Esophagus squamous epithelium (tissue), 5 donors: ENCODE measurements around the gene TCEAL9. TPM values are rescaled to one million over a fixed set of nuclear protein-coding genes. Genes with fewer than 3 reads are reported as not detected.
"Not testable (repeated sequence)": the region's sequence is repeated elsewhere in the genome, so short reads cannot be mapped to it uniquely, and the experiment has no call there.

Source experiments
- DNase-seq: peaks from one replicate; lab custom pipeline; 2025; lab: John Stamatoyannopoulos, UW
- H3K27ac ChIP-seq, 4 donors: fragments of 200-600 bp; sonication (generic); one replicate each; pipeline ENCODE4 v1.5.1; 2016 to 2019; ENCODE audit warnings: mild to moderate bottlenecking in 1 of 4
- H3K27me3 ChIP-seq, 4 donors: fragments of 200-600 bp; sonication (generic); 1 replicate in 3 of 4; 2 replicates in 1 of 4; pipeline versions ENCODE4 v1.5.1 to v1.6.0; 2017 to 2021; ENCODE audit warnings: antibody characterized with exemption in 1 of 4
- H3K36me3 ChIP-seq, 3 donors: fragments of 200-600 bp; sonication (generic); one replicate each; pipeline ENCODE4 v1.5.1; 2016 to 2019
- H3K4me1 ChIP-seq, 3 donors: fragments of 200-600 bp; sonication (generic); one replicate each; pipeline ENCODE4 v1.5.1; 2017 to 2019
- H3K4me3 ChIP-seq, 4 donors: fragments of 200-600 bp; sonication (generic); 1 replicate in 3 of 4; 2 replicates in 1 of 4; pipeline ENCODE4 v1.5.1; 2016 to 2019; ENCODE audit warnings: mild to moderate bottlenecking in 2 of 4, moderate library complexity in 1 of 4
- H3K9me3 ChIP-seq, 3 donors: fragments of 200-600 bp; sonication (generic); one replicate each; pipeline ENCODE4 v1.5.1; 2016 to 2019
- POLR2A ChIP-seq, 4 donors: fragments of 450-650 bp; IDR thresholded peaks; one replicate each; pipeline ENCODE4 v1.6.1; 2017; ENCODE audit warnings: antibody characterized with exemption in 4 of 4, mild to moderate bottlenecking in 4 of 4, moderate library complexity in 3 of 4
- whole genome bisulfite sequencing, 2 donors: methylation state at CpG; one replicate each; pipeline ENCODE4 v1.1.5; 2018; 5-methylcytosine and 5-hydroxymethylcytosine counted together
- intact Hi-C: fragments of 100-400 bp; cut with DNase I; formaldehyde crosslinking; loops from one replicate; pipeline ENCODE4 v1.15.0; 2022
- total RNA-seq, 4 donors: library from RNA; depleted of rRNA; stranded (reverse); fragments of >200 nt; gene quantifications; one replicate each; pipeline ENCODE4 v1.1.0, GENCODE V29; 2016
- TF ChIP-seq, protein P1 (sequence below), 6 experiments: fragments of 450-650 bp in 4 of 6; fragments of 200-600 bp in 2 of 6; sonication (generic) in 2 of 6; IDR thresholded peaks; one replicate each; pipeline ENCODE4 v1.5.1; 2016 to 2019; ENCODE audit warnings: antibody characterized with exemption in 6 of 6, mild to moderate bottlenecking in 4 of 6, moderate library complexity in 4 of 6
- donor health status: DM: yes; HTN: yes; CAD: no.

The TCEAL9 gene
- total RNA-seq, 4 donors from 2014 or later: 23.0 to 65.5 (median 35.7) TPM

DNA sequence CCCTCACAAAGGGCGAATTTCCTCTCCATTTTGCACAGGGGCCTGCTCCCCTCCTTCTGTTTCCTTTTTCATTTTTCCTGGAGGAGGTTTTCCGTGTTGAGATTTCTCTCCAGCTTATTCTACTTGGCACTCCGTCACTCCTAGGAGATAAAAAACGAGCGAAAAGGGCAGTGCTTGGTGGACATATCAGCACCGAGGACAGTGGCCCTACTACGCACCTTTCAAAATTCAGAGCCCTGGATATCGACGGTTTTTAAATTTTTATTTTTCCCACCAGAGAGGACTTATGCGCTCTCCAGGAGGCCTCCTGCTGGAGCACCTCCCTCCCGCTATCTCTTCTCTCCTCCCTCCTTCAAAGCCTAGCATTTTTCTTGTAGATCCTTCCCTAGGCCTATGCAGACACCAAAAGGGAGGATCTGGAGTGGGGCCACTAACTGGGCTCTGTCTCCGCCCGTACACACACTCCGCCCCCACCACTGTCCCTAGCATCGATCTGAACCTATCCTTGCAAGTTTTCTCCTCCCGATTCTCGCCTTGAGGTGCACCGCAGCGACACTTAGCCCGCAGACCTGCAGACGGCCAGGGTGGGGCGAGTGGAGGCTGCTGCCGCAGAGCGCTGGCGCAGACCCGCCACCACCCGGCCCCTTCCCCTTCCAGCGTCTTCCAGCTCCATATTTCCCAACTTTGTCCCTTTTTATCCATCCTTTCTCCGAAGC is 8.5 kb upstream of the TCEAL9 start:
- Histone ChIP-seq H3K36me3 (no peaks in the 10 kb centered on the region), H3K4me3 (no peak overlapping the region), H3K4me1 (no peaks in the 10 kb centered on the region), H3K27me3 (peaks cover 0 to 7% (median 0%) of the 10 kb centered on the region in 4 donors), H3K27ac (no peak overlapping the region), H3K9me3 (no peaks in the 10 kb centered on the region)
- no peak for DNase-seq
- intact Hi-C loops: no loop called here
- TF ChIP-seq, protein P1, sequence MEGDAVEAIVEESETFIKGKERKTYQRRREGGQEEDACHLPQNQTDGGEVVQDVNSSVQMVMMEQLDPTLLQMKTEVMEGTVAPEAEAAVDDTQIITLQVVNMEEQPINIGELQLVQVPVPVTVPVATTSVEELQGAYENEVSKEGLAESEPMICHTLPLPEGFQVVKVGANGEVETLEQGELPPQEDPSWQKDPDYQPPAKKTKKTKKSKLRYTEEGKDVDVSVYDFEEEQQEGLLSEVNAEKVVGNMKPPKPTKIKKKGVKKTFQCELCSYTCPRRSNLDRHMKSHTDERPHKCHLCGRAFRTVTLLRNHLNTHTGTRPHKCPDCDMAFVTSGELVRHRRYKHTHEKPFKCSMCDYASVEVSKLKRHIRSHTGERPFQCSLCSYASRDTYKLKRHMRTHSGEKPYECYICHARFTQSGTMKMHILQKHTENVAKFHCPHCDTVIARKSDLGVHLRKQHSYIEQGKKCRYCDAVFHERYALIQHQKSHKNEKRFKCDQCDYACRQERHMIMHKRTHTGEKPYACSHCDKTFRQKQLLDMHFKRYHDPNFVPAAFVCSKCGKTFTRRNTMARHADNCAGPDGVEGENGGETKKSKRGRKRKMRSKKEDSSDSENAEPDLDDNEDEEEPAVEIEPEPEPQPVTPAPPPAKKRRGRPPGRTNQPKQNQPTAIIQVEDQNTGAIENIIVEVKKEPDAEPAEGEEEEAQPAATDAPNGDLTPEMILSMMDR (IDR thresholded peaks at IDR 0.05): no peak
- no peak for TF ChIP-seq POLR2A (IDR thresholded peaks at IDR 0.05)
- 66 to 67% methylated on average over 24 to 29 of the region's 29 CpGs for WGBS, 2 donors

DNA sequence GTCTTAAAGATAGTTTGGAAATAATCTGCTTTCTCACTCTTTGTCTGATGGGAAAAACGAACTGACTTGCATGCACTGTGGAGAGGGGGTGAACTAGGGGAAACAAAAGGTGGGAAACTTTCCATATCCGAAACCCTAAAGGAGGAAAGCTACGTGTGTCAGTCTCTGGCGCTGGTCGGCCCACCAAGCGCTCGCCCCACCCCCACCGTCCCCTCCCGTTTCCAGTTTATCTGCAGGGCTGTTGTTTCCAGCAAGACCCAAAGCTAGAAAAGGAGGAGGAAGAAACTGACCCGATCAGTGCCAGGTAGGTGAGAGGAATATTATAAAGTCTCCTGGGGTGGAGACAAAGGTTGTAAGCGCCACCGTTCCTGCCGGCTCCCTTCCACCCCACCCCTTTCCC is 552 bp downstream of the TCEAL9 start:
- no peaks in the 10 kb centered on the region for H3K9me3 ChIP-seq
- no peak for DNase-seq
- intact Hi-C loops: no loop called here
- H3K4me1 ChIP-seq: peaks cover 0 to 14% (median 0%) of the 10 kb centered on the region in 3 donors
- no peaks in the 10 kb centered on the region for H3K36me3 ChIP-seq
- H3K4me3 ChIP-seq: peak overlapping the region; percentile 59 to 71 (median 62)
- TF ChIP-seq POLR2A (IDR thresholded peaks at IDR 0.05): no peak
- TF ChIP-seq, protein P1 (IDR thresholded peaks at IDR 0.05): no peak
- WGBS, 2 donors: 0 to 27% methylated on average over 13 of the region's 13 CpGs
- H3K27ac ChIP-seq: peak overlapping the region; percentile 81 to 91 (median 90)
- H3K27me3 ChIP-seq: no peaks in the 10 kb centered on the region

DNA sequence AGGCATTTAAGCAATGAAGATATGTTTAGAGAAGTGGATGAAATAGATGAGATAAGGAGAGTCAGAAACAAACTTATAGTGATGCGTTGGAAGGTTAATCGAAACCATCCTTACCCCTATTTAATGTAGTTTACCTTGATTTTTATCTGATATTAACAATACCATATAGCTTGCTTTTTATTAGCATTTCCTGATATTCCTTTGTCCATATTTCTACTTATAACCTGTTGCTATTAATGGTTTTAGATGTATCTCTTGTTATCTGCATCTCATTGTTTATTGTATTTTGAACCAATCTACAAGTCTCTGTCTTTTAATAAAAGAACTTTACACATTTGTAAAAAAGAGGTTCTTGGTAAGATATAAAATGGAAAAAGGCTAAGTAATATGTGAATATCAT is 1.6 kb downstream of the TCEAL9 start:
- H3K27ac ChIP-seq: no peak overlapping the region
- H3K27me3 ChIP-seq: no peaks in the 10 kb centered on the region
- H3K4me1 ChIP-seq: peaks cover 0 to 14% (median 0%) of the 10 kb centered on the region in 3 donors
- TF ChIP-seq, protein P1 (IDR thresholded peaks at IDR 0.05): no peak
- no peak for TF ChIP-seq POLR2A (IDR thresholded peaks at IDR 0.05)
- WGBS, 2 donors: 91% methylated on average over 2 of the region's 2 CpGs
- no peaks in the 10 kb centered on the region for H3K9me3 ChIP-seq
- no peaks in the 10 kb centered on the region for H3K36me3 ChIP-seq
- peak overlapping the region in 1 of 4 donors; percentile 71 for H3K4me3 ChIP-seq
- DNase-seq: no peak
- intact Hi-C loops: no loop called here

DNA sequence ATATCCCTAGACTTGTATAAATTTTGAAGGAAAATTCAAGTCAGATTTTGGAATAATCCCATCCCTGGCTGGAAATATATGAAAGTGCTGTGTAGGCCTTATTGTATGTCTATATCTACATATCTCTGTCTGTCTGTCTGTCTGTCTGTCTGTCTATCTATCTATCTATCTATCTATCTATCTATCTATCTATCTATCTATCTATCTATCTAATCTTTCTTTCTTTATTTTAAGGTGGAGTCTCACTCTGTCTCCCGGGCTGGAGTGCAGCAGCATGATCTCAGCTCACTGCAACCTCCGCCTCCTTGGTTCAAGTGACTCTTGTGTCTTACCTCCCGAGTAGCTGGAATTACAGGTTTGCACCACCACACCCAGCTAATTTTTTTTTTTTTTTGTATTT is 3.3 kb downstream of the TCEAL9 start:
- H3K4me3 ChIP-seq, H3K27me3 ChIP-seq, H3K9me3 ChIP-seq, H3K36me3 ChIP-seq, H3K27ac ChIP-seq, DNase-seq, intact Hi-C loops: not testable (repeated sequence)
- 71 to 86% methylated on average over 3 of the region's 3 CpGs for WGBS, 2 donors
- H3K4me1 ChIP-seq: peaks cover 0 to 14% (median 0%) of the 10 kb centered on the region in 3 donors

DNA sequence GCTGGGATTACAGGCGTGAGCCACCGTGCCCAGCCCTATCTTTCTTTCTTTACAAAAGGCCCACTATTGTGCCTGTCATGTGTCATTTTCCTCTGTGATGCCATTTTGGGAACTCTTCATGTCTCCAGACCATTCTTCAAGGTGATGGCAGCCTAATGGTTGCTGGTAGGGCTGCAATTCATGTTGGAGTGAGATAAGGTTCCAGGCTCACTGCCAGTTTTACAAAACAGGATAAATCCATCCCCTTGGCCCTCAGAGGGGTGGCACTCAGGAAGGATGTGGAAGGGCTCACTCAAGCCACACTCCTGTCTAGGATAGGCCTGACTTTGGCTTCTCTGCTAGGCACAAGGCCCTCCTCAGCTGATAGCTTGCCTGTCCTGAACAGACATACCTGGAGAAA is 3.8 kb downstream of the TCEAL9 start:
- Histone ChIP-seq H3K4me3 (no peak overlapping the region), H3K27ac (no peak overlapping the region), H3K9me3 (no peaks in the 10 kb centered on the region), H3K4me1 (peaks cover 0 to 14% (median 0%) of the 10 kb centered on the region in 3 donors), H3K27me3 (no peaks in the 10 kb centered on the region), H3K36me3 (no peaks in the 10 kb centered on the region)
- WGBS, 2 donors: 50 to 85% methylated on average over 2 of the region's 2 CpGs
- intact Hi-C loops: no loop called here
- no peak for DNase-seq
- TF ChIP-seq, protein P1 (IDR thresholded peaks at IDR 0.05): no peak
- no peak for TF ChIP-seq POLR2A (IDR thresholded peaks at IDR 0.05)
